GM20000 (cell line): Measurements from ENCODE around the gene TMEM50A.
"Not testable (repeated sequence)": the region's sequence is repeated elsewhere in the genome, so short reads cannot be mapped to it uniquely, and the experiment has no call there.

Source experiments
- DNase-seq: peaks from one replicate; pipeline ENCODE4 v3.0.0; 2012; ENCODE audit warnings: low spot score
- TF ChIP-seq, protein P1 (sequence below): IDR thresholded peaks from 2 replicates; pipeline ENCODE4 v1.5.1; 2012; ENCODE audit warnings: mild to moderate bottlenecking, control low read depth; ENCODE audit errors: extremely low read depth, missing control alignments

Gene TMEM50A

DNA sequence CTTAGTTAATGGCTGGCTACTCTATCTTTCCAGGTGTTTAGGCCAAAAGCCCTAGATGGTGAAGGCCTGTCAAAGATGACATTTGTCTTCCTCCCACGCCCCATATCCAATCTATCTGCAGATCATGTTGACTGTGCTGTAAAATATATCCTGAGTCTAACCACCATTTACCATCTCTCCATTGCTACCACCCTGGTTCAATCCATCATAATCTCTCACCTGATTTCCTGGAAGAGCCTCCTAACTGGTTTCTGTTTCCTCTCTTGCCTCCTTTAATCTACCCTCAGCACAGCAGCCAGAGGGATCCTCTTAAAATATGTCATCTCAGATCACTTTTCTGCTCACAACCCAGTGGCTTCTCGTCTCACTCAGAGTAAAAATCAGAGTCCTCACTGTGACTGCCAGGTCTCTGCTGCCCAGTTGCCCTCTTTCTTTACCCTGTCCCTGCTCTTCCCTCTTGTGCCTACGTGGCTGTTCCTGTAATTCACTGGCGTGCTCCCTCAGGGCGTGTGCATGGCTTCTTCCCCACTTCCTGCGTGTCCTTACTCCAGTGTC, 17.8 kb downstream of the TMEM50A start:
- TF ChIP-seq, protein P1, sequence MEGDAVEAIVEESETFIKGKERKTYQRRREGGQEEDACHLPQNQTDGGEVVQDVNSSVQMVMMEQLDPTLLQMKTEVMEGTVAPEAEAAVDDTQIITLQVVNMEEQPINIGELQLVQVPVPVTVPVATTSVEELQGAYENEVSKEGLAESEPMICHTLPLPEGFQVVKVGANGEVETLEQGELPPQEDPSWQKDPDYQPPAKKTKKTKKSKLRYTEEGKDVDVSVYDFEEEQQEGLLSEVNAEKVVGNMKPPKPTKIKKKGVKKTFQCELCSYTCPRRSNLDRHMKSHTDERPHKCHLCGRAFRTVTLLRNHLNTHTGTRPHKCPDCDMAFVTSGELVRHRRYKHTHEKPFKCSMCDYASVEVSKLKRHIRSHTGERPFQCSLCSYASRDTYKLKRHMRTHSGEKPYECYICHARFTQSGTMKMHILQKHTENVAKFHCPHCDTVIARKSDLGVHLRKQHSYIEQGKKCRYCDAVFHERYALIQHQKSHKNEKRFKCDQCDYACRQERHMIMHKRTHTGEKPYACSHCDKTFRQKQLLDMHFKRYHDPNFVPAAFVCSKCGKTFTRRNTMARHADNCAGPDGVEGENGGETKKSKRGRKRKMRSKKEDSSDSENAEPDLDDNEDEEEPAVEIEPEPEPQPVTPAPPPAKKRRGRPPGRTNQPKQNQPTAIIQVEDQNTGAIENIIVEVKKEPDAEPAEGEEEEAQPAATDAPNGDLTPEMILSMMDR, result no peak
- DNase-seq, result no peak

DNA sequence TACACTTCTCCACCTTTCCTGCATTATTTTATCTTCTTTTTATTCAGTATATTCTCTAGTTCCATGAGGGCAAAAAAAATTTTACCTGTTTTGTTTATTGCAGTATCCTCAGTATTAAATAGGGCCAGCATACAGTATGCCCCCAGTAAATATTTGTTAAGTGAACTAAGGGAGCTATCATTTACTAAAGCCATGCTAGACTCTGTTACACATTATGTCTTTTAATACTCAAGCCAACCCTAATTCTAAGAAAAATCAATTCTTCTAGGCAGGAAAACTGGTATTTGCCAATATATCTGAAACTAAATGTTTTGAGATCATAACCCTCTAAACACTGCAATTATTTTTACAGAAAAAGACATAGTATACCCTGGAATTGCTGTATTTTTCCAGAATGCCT, 18.3 kb downstream of the TMEM50A start:
- DNase-seq, result no peak
- TF ChIP-seq, protein P1, result no peak

DNA sequence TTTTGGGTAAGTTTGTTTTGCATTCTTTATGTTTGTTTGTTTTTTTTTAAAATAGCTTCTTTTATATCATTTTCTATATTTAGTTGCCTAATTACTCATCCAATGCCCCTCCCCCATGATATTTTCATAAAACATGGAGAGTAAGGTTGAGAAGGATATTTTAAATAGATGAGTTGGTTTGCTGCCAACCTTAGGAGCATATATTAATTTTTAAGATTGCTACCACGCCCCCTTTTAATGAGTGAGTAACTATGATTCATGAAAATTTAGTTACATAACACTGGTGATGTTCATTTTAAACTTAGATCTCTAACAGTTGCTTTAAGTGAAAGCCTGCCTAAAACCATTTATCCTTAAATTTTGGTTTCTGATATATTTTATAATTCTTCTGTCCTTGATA, 18.7 kb downstream of the TMEM50A start:
- DNase-seq, result no peak
- TF ChIP-seq, protein P1, result no peak

GRCh38 chr1:25360596-25361581, 22.8 kb downstream of the TMEM50A start:
- no peak for DNase-seq

DNA sequence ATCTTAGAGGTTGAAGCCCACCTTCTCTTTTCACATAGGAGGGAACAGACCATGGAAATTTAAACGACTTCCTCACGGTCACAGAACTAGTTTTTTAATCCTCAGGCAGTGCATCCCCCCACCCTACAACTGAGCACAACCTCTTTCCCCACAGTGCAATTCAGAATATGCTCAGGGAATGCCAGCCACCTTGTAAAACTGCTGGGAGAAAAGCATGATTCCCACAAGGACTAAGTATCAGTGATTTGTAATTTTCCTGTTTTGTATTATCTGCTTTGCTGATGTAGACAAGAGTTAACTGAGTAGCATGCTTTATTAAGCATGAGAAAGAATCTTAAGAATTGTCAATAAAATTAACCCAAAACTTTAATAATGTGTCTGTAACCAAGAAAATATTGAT, 23.8 kb downstream of the TMEM50A start:
- DNase-seq, result no peak
- TF ChIP-seq, protein P1, result no peak

More at GRCh38 chr1:25360596-25361581, 22.8 kb downstream of the TMEM50A start:
- TF ChIP-seq, protein P1, result no peak

DNA sequence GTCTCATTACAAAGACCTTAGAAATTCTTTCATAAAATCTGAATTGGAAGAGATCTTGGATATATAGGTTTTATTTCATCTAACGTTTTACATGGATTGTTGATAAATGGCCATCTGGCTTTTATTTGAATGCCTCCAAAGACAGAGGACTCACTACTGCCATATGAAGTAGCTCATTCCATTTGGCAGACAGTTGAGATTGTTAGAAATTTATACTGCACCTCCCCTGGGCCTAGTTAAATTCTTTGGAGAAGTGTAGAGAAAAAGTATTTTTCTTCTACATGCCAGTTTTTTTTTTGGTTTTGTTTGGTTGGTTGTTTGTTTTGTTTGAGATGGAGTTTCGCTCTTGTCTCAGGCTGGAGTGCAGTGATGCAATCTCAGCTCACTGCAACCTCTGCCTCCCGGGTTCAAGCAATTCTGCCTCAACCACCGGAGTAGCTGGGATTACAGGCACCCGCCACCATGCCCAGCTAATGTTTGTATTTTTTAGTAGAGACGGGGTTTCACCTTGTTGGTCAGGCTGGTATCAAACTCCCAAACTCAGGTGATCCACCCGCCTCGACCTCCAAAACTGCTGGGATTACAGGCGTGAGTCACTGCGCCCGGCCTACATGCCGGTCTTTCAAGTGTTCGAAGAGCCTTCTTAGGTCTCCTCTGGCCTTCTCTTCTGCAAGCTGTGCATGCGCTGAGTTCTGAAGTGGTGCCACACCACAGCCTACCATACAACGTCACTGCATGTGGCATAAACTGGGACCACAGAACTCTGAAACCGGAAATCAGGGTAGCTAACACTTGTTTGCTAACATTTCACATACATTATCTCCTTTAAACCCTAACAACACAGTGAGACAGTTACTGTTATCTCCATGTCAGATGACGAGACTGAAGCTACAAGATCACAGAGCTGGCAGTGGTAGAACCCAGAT, 24.8 kb downstream of the TMEM50A start:
- not testable (repeated sequence) for DNase-seq

DNA sequence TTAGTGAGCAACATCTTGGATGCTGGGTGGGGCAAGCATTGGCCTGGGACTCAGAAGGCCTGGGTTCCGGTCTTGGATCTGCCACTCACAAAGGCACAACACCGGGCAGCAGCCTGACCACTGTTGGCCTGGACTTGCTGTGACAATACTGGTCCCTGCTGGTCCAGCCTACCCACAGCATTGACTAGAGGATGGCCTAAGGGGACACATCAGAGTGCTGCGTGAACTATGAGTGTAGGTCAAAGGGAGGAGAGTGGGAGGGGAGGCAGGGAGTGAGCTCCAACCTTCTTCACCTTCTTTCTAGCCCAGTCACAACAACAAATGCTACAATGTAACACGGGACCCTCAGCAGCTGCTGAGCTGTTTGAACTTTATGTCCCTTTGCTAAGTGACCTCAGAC, 31.1 kb downstream of the TMEM50A start:
- TF ChIP-seq, protein P1, result no peak
- no peak for DNase-seq

GRCh38 chr1:25369691-25370271, 31.6 kb downstream of the TMEM50A start:
- DNase-seq, result not testable (repeated sequence)

DNA sequence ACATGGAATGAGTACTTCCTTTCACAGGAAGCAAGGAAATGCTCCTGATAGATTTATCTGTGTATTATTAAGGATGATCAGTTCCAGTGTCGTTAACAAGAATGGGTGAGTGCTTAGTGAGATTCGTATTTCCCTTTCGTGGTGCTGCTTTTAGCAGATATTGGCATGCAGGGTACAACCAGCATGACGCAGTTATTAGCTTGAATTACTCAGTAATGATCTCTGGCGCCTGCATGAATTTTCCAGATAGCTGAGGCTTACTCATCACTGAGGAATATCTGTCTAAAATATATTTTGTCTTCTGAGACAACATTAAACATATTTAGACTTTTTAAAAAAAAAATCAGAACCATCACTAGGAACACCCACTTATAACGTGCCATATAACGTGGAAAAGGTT, 33.6 kb downstream of the TMEM50A start:
- not testable (repeated sequence) for DNase-seq

DNA sequence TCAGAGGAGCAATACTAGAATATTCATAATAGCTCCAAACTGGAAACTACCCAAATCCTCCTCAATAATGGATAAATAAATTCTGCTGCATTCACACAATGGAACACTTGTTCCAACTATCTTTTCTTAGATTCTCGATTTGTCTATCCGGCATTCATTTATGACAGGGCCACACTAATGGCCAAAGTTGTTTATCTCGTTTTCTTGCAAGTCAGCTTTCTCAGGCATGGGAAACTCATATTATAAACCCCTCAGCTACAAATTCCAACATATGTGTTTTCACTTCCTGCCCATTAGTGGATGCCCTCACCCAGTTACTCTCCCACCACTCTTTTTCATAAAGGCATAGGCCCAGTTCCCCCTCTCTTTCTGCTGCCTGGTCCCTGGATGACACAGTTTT, 40.2 kb downstream of the TMEM50A start:
- not testable (repeated sequence) for DNase-seq

DNA sequence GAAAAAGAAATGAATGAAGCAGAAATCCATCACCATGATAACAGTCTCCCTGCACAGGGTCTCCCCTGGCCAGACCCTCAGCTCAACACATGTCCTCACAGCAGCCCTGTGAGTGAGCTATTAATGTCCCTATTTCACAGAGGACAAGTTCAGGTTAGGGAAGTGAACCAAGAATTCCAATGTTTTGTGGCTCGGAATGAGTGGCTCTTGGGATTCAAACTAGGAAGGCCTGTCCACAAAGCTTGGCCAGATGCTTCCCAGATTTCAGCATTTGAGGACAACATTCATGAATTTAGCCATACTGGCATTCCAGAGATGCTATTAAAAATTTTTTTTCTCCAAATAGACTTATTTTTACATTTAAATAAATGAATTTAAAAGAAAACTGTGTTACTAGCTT, 44.4 kb downstream of the TMEM50A start:
- not testable (repeated sequence) for DNase-seq

- not testable (repeated sequence) for DNase-seq
These were observed 45.0 kb downstream of the TMEM50A start for GRCh38 chr1:25383090-25383489.
